Adipose tissue (tissue), 3 donors: ENCODE measurements around the gene GLIPR2. TPM values are rescaled to one million over a fixed set of nuclear protein-coding genes. Genes with fewer than 3 reads are reported as not detected.

Experiments used
- H3K27ac ChIP-seq: one replicate; pipeline ENCODE4 v1.5.1; 2013; ENCODE audit warnings: low read depth, low read length
- WGBS, 3 donors: extraction: QIAGEN DNeasy Blood & Tissue Kit; methylation state at CpG; one replicate each; pipeline ENCODE4 v1.1.7; 2013; 5-methylcytosine and 5-hydroxymethylcytosine counted together
- polyA plus RNA-seq, 3 donors: library from polyadenylated mRNA; stranded (reverse); fragments of 200-250 nt; gene quantifications; one replicate each; pipeline ENCODE4 v1.2.3, GENCODE V29; 2013
- donor health status: healthy with polysubstance abuse.
- donor health status: Bipolar disorder and iron deficiency.
- donor health status: healthy.

Gene GLIPR2
- polyA plus RNA-seq, 3 donors = 4.0 to 67.7 (median 43.7) TPM

- WGBS, 3 donors = 65 to 76% (median 65%) methylated on average over 11 of the region's 11 CpGs
- H3K27ac ChIP-seq = no peak overlapping the region
Observed at GRCh38 chr9:36140086-36141084, 3.9 kb downstream of the GLIPR2 start.

GRCh38 chr9:36141288-36141687 is 4.8 kb downstream of the GLIPR2 start:
- WGBS, 3 donors = 44 to 61% (median 59%) methylated on average over 4 of the region's 4 CpGs
- H3K27ac ChIP-seq = no peak overlapping the region

GRCh38 chr9:36141761-36142160 is 5.2 kb downstream of the GLIPR2 start:
- 89 to 91% (median 89%) methylated on average over 7 of the region's 7 CpGs for WGBS, 3 donors
- H3K27ac ChIP-seq = no peak overlapping the region

- H3K27ac ChIP-seq = peak overlapping the region; percentile 15
- WGBS, 3 donors = 35 to 58% (median 38%) methylated on average over 12 of the region's 12 CpGs
Observed at GRCh38 chr9:36142510-36143244, 6.1 kb downstream of the GLIPR2 start.

GRCh38 chr9:36143245-36143641 is 6.7 kb downstream of the GLIPR2 start:
- 63 to 84% (median 69%) methylated on average over 13 of the region's 13 CpGs for WGBS, 3 donors
- peak overlapping the region; percentile 15 for H3K27ac ChIP-seq

- WGBS, 3 donors = 62 to 82% (median 68%) methylated on average over 12 of the region's 12 CpGs
Observed at GRCh38 chr9:36144309-36145232, 8.0 kb downstream of the GLIPR2 start.

GRCh38 chr9:36145970-36146369 is 9.4 kb downstream of the GLIPR2 start:
- no peak overlapping the region for H3K27ac ChIP-seq
- 96 to 98% (median 97%) methylated on average over 4 of the region's 4 CpGs for WGBS, 3 donors

More at GRCh38 chr9:36144309-36145232, 8.0 kb downstream of the GLIPR2 start:
- no peak overlapping the region for H3K27ac ChIP-seq

GRCh38 chr9:36146651-36147050 is 10.1 kb downstream of the GLIPR2 start:
- 85 to 90% (median 90%) methylated on average over 10 of the region's 10 CpGs for WGBS, 3 donors
- H3K27ac ChIP-seq = no peak overlapping the region

- no peak overlapping the region for H3K27ac ChIP-seq
- WGBS, 3 donors = 85 to 92% (median 86%) methylated on average over 14 of the region's 14 CpGs
Observed at GRCh38 chr9:36147441-36148175, 11.1 kb downstream of the GLIPR2 start.

GRCh38 chr9:36148311-36149051 is 11.9 kb downstream of the GLIPR2 start:
- 54 to 69% (median 55%) methylated on average over 14 of the region's 14 CpGs for WGBS, 3 donors
- no peak overlapping the region for H3K27ac ChIP-seq

- no peak overlapping the region for H3K27ac ChIP-seq
- 61 to 79% (median 68%) methylated on average over 4 of the region's 4 CpGs for WGBS, 3 donors
Observed at GRCh38 chr9:36149197-36149596, 12.7 kb downstream of the GLIPR2 start.

GRCh38 chr9:36150574-36151315 is 14.2 kb downstream of the GLIPR2 start:
- 43 to 49% (median 43%) methylated on average over 4 of the region's 4 CpGs for WGBS, 3 donors
- H3K27ac ChIP-seq = peak overlapping the region; percentile 87

- 49 to 76% (median 53%) methylated on average over 14 of the region's 14 CpGs for WGBS, 3 donors
Observed at GRCh38 chr9:36151316-36152210, 15.0 kb downstream of the GLIPR2 start.

GRCh38 chr9:36152741-36153438 is 16.4 kb downstream of the GLIPR2 start:
- 89 to 91% (median 90%) methylated on average over 9 to 10 of the region's 10 CpGs for WGBS, 3 donors
- H3K27ac ChIP-seq = no peak overlapping the region

More at GRCh38 chr9:36151316-36152210, 15.0 kb downstream of the GLIPR2 start:
- H3K27ac ChIP-seq = peak overlapping the region; percentile 87

GRCh38 chr9:36153746-36154145 is 17.2 kb downstream of the GLIPR2 start:
- no peak overlapping the region for H3K27ac ChIP-seq
- WGBS, 3 donors = 69 to 76% (median 70%) methylated on average over 9 of the region's 9 CpGs
